Activated T-helper 9 cell treated with anti-CD3 and anti-CD28 coated beads, Interleukin-2, amount 50 U/mL, for 16 hours (primary cell): Measurements from ENCODE around the gene TRUB2.

Experiments used
- DNase-seq: peaks from one replicate; pipeline ENCODE4 v3.0.0-alpha.2; 2020; ENCODE audit warnings: low read depth

Gene TRUB2

DNA sequence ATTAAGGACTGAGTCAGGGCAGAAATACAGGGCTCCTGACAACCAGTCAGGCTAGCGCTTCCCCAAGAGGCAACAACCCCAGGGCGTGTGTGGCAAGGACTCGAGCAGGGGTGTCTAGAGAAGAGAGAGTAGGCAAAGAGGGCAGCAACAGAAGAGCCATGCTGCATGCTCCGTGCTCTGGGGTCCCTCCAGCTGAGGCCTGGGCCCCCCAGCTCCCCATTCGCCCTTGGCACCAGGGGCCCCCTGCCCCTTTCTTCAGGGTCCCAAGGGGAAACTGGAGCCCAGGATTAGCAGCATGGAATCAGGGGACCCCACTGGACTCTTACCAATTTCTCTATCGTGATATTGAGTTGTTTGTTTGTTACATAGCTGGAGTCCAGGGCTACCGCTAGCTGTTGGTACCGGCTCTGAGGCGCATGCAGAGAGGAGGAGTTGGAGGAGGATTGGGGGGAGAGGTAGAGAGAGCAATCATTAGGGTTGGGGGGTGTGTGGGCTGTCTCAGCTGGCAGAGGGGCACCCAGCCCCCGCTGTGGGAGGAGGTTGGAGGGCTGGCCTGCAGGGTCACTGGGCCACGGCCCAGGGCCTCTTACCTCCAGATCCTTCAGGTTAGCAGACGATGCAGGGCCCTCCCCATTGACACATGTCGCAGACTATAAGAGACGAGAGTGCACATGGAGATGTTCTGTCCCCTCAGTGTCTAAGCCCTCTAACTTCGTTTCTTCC is 55.2 kb downstream of the TRUB2 start:
- DNase-seq: no peak

DNA sequence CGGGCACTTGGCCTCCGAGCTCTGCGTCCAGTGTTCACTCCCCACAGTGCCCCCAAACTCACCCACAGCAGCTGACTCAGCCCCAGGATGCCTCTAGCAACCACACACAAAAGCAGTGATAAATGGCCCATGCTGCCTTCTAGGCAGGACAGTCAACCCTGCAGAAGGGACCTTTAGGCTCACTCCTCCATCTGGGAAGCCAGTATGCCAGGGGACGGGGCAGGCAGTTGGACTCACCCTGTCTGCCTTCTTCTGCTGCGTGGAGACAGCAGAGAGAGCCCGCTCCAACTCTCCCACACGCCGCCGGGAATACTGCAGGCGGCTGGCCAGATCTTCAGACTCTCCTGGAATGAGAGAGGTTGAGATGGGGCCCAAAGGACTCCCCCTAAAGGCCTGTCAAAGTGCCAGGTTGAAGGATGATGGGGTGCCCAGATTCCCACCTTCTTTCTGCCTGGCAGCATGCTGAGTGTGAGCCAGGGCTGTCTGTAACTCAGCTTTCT is 56.8 kb downstream of the TRUB2 start:
- DNase-seq: no peak

- DNase-seq: no peak
These were observed 59.6 kb downstream of the TRUB2 start for GRCh38 chr9:128262687-128263086.

DNA sequence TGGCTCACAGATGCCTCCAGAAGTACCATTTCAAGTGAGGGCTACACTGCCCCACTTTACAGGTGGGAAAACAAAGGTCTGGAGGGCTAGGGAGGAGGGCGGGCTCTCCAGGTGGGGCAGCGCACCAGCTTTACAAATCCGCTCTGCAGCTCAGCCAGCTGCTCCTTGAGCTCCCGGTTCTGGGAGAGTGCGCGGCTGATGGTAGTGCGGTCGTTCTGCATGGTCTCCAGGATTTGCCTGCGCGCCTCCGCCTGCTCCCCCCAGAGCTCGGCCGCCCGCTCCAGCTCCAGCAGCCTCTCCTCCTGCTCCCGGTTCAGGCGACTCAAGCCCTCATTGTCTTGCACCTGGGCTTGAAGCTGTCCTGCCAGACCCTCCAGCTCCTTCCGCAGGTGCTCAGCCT is 61.9 kb downstream of the TRUB2 start:
- no peak for DNase-seq

GRCh38 chr9:128259156-128259555 is 63.1 kb downstream of the TRUB2 start:
- no peak for DNase-seq

GRCh38 chr9:128258326-128258725 is 63.9 kb downstream of the TRUB2 start:
- DNase-seq: no peak

- no peak for DNase-seq
These were observed 64.3 kb downstream of the TRUB2 start for GRCh38 chr9:128257907-128258306.

- no peak for DNase-seq
These were observed 65.0 kb downstream of the TRUB2 start for GRCh38 chr9:128257086-128257825.
